Esophagus muscularis mucosa (tissue), 4 donors: ENCODE results near the gene PRR23A. TPM values are rescaled to one million over a fixed set of nuclear protein-coding genes. Genes with fewer than 3 reads are reported as not detected.
A peak's percentile ranks its signal among the peaks of the same experiment; 100 is the strongest.

Source experiments
- DNase-seq: peaks from one replicate; pipeline ENCODE4 v3.0.0-alpha.2; 2017; ENCODE audit errors: extremely low spot score
- H3K27ac ChIP-seq, 4 donors: fragments of 200-600 bp; sonication (generic); replicated peaks in 1 of 4; 1 replicate in 3 of 4; 2 replicates in 1 of 4; pipeline ENCODE4 v1.5.1; 2016 to 2019; ENCODE audit warnings: mild to moderate bottlenecking in 1 of 4
- H3K27me3 ChIP-seq, 4 donors: fragments of 200-600 bp; sonication (generic); one replicate each; pipeline versions ENCODE4 v1.5.1 to v1.6.0; 2016 to 2019
- H3K36me3 ChIP-seq, 4 donors: fragments of 200-600 bp; sonication (generic); one replicate each; pipeline ENCODE4 v1.5.1; 2016 to 2019
- H3K4me1 ChIP-seq, 4 donors: fragments of 200-600 bp; sonication (generic); one replicate each; pipeline ENCODE4 v1.5.1; 2016 to 2019
- H3K4me3 ChIP-seq, 4 donors: fragments of 200-600 bp; sonication (generic); 1 replicate in 2 of 4; 2 replicates in 2 of 4; pipeline ENCODE4 v1.5.1; 2016 to 2019; ENCODE audit warnings: mild to moderate bottlenecking in 4 of 4, moderate library complexity in 1 of 4
- H3K9me3 ChIP-seq, 4 donors: fragments of 200-600 bp; sonication (generic); 1 replicate in 3 of 4; 2 replicates in 1 of 4; pipeline ENCODE4 v1.5.1; 2016 to 2019
- EP300 ChIP-seq: sonication (generic); formaldehyde crosslinking; IDR thresholded peaks from one replicate; pipeline ENCODE4 v1.6.1; 2017; ENCODE audit warnings: antibody characterized with exemption
- POLR2A ChIP-seq: fragments of 450-650 bp; IDR thresholded peaks from one replicate; pipeline ENCODE4 v1.6.1; 2017; ENCODE audit warnings: antibody characterized with exemption, moderate library complexity, mild to moderate bottlenecking, low read depth
- POLR2AphosphoS5 ChIP-seq, 2 donors: sonication (generic); formaldehyde crosslinking; IDR thresholded peaks; one replicate each; pipeline ENCODE4 v1.6.1; 2017; ENCODE audit warnings: antibody characterized with exemption in 2 of 2
- WGBS: methylation state at CpG from one replicate; pipeline ENCODE4 v1.1.5; 2018; 5-methylcytosine and 5-hydroxymethylcytosine counted together
- intact Hi-C: fragments of 100-400 bp; cut with DNase I; formaldehyde crosslinking; loops from one replicate; pipeline ENCODE4 v1.15.1; 2023
- total RNA-seq, 4 donors: library from RNA; depleted of rRNA; stranded (reverse); fragments of >200 nt; gene quantifications; one replicate each; pipeline versions ENCODE4 v1.1.0 to v1.2.1, GENCODE V29; 2016
- TF ChIP-seq, protein P1 (sequence below), 3 experiments: fragments of 200-600 bp in 2 of 3; fragments of 450-650 bp in 1 of 3; sonication (generic) in 2 of 3; IDR thresholded peaks; one replicate each; pipeline ENCODE4 v1.5.1; 2017 to 2019; ENCODE audit warnings: antibody characterized with exemption in 3 of 3, mild to moderate bottlenecking in 2 of 3, moderate library complexity in 1 of 3

PRR23A gene
- total RNA-seq, 4 donors from 2014 or later = not detected

DNA sequence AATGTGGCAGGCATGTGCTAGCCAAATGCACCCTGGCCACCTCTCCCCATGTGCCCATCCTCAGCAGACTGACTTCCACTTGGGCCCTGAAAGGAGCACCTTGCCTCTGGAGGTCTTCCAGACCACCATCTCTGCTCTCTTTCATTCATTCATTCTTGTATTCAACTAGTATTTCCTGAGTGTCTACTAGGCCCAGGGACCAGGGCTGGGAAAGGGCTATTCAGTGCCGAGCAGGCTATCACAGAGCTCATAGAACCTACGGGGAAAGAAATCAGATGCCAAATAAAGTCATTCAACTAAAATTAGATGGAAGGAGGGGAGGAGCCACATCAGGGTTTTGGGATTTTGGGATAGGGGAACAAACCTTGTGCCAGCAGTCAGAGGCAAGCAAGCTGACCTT, 18.9 kb downstream of the PRR23A start:
- intact Hi-C loops = no loop called here
- H3K4me1 ChIP-seq = no peaks in the 10 kb centered on the region
- 78% methylated on average over 2 of the region's 2 CpGs for WGBS
- peak; percentile 90 for DNase-seq
- H3K36me3 ChIP-seq = no peaks in the 10 kb centered on the region
- no peaks in the 10 kb centered on the region for H3K9me3 ChIP-seq
- TF ChIP-seq POLR2AphosphoS5 (IDR thresholded peaks at IDR 0.05) = no peak
- TF ChIP-seq POLR2A = no peak
- no peak for TF ChIP-seq EP300
- TF ChIP-seq, protein P1, sequence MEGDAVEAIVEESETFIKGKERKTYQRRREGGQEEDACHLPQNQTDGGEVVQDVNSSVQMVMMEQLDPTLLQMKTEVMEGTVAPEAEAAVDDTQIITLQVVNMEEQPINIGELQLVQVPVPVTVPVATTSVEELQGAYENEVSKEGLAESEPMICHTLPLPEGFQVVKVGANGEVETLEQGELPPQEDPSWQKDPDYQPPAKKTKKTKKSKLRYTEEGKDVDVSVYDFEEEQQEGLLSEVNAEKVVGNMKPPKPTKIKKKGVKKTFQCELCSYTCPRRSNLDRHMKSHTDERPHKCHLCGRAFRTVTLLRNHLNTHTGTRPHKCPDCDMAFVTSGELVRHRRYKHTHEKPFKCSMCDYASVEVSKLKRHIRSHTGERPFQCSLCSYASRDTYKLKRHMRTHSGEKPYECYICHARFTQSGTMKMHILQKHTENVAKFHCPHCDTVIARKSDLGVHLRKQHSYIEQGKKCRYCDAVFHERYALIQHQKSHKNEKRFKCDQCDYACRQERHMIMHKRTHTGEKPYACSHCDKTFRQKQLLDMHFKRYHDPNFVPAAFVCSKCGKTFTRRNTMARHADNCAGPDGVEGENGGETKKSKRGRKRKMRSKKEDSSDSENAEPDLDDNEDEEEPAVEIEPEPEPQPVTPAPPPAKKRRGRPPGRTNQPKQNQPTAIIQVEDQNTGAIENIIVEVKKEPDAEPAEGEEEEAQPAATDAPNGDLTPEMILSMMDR (IDR thresholded peaks at IDR 0.05) = no peak
- H3K27me3 ChIP-seq = no peaks in the 10 kb centered on the region
- no peak overlapping the region for H3K4me3 ChIP-seq
- no peak overlapping the region for H3K27ac ChIP-seq

DNA sequence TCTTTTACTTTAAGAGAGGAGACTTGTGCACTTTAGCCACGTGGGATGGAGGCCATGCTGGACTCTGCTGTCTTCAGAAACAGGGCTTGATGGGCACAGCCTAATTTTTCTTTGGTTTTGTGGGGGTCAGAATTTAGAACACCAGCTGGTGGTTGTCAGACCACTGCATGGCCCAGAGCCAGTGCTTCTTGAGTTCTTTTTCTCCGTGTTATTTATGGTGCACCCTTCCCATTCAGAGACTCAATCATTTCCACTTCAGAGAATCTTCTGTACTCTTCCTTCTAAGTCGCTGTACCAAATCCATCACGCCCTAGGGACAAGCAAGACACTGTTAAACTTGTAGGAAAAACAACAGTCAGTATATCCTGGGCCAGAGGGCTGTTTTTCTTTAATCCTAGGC, 20.1 kb downstream of the PRR23A start:
- intact Hi-C loops = no loop called here
- 36% methylated on average over 4 of the region's 4 CpGs for WGBS
- Histone ChIP-seq H3K27ac (no peak overlapping the region), H3K36me3 (no peaks in the 10 kb centered on the region), H3K4me3 (no peak overlapping the region), H3K4me1 (no peaks in the 10 kb centered on the region), H3K27me3 (no peaks in the 10 kb centered on the region), H3K9me3 (no peaks in the 10 kb centered on the region)
- TF ChIP-seq POLR2AphosphoS5 (IDR thresholded peaks at IDR 0.05) (no peak), EP300 (no peak), POLR2A (no peak)
- TF ChIP-seq, protein P1 (IDR thresholded peaks at IDR 0.05) = no peak
- DNase-seq = no peak

DNA sequence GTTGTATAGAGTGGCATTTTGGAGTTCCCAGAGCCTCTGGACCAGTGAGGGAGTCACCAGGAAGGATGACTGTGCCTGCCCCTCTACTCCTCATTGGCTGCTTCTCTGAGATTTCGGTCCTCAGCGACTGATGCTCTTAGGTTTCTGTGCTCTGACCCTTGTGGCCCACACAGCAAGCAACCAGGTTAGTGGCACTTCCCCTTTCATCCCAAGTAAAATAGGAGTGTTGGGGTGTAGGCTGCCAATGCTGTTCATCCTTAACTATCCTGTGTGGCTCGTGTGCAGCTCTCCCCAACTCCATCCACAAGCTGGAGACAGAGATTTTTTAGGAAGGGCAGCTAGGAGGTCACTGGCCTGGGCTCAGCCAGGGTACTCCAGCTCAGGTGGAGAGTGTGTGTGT, 21.3 kb downstream of the PRR23A start:
- intact Hi-C loops = no loop called here

DNA sequence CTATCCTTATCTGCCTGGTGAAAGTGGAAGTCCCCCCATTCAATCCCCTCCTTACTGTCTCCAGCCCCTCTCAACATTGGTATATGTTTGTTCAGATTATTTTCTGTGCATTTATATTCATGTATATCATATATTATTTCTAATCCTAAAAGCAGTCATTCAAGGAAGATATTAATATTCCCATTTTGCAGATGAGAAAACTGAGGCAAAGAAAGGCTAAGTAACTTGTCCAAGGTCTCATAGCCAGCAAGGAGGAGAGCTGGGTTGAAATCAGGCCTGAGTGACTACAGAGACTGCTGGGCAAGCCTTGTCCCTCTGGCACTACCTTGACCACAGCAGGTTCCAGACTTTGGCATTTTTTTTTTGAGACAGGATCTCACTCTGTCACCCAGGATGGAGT, 30.0 kb downstream of the PRR23A start:
- DNase-seq = no peak
- TF ChIP-seq POLR2AphosphoS5 (IDR thresholded peaks at IDR 0.05) = no peak
- TF ChIP-seq, protein P1 (IDR thresholded peaks at IDR 0.05) = no peak
- no peak for TF ChIP-seq POLR2A
- no peak for TF ChIP-seq EP300
- Histone ChIP-seq H3K4me1 (peaks cover 0 to 6% (median 5%) of the 10 kb centered on the region in 4 donors), H3K9me3 (no peaks in the 10 kb centered on the region), H3K27ac (no peak overlapping the region), H3K36me3 (no peaks in the 10 kb centered on the region), H3K27me3 (peaks cover 0 to 11% (median 0%) of the 10 kb centered on the region in 4 donors), H3K4me3 (no peak overlapping the region)
- intact Hi-C loops = loop anchor here (5.0 kb wide), 1 partner anchor 39 kb away; no protein-coding TSS in a partner anchor

More for the DNA sequence above, 21.3 kb downstream of the PRR23A start:
- H3K4me3 ChIP-seq = no peak overlapping the region
- DNase-seq = no peak
- 34% methylated on average over 2 of the region's 3 CpGs for WGBS
- no peaks in the 10 kb centered on the region for H3K9me3 ChIP-seq
- H3K36me3 ChIP-seq = no peaks in the 10 kb centered on the region
- H3K27ac ChIP-seq = no peak overlapping the region
- TF ChIP-seq EP300 = no peak
- TF ChIP-seq POLR2AphosphoS5 (IDR thresholded peaks at IDR 0.05) = no peak
- TF ChIP-seq, protein P1 (IDR thresholded peaks at IDR 0.05) = no peak
- no peak for TF ChIP-seq POLR2A
- H3K27me3 ChIP-seq = no peaks in the 10 kb centered on the region
- peaks cover 0 to 2% (median under 1%) of the 10 kb centered on the region in 4 donors for H3K4me1 ChIP-seq

DNA sequence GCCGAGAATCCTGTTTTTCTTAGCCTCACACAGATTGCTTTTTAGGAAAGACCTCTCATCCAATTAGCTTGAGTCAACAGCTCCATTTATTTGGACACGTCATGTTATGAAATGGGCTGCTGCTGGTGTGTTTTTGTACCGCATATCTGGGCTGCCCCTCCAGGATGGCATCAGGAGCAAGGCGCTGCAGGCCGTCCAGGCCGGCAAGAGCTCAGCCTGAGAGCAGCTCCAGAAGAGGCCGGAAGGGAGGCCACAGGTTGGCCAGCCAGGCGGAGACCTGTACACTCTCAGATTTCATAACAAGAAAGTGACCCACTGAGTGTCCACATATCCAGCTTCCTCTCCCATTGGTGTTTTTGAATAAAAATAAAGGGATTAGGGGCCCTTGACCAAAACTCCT, 30.7 kb downstream of the PRR23A start:
- no peaks in the 10 kb centered on the region for H3K36me3 ChIP-seq
- H3K4me1 ChIP-seq = peaks cover 0 to 6% (median 5%) of the 10 kb centered on the region in 4 donors
- no peak overlapping the region for H3K4me3 ChIP-seq
- DNase-seq = no peak
- intact Hi-C loops = loop anchor here (5.0 kb wide), 1 partner anchor 38 kb away; no protein-coding TSS in a partner anchor
- peaks cover 0 to 16% (median 0%) of the 10 kb centered on the region in 4 donors for H3K27me3 ChIP-seq
- no peak overlapping the region for H3K27ac ChIP-seq
- no peaks in the 10 kb centered on the region for H3K9me3 ChIP-seq
- TF ChIP-seq EP300 (no peak), POLR2AphosphoS5 (IDR thresholded peaks at IDR 0.05) (no peak), POLR2A (no peak)
- TF ChIP-seq, protein P1 (IDR thresholded peaks at IDR 0.05) = no peak
- 94% methylated on average over 8 of the region's 8 CpGs for WGBS
